ENCODE results near the gene ENOX1. TPM values are rescaled to one million over a fixed set of nuclear protein-coding genes. Genes with fewer than 3 reads are reported as not detected.

ENOX1 gene
- total RNA-seq, 2 donors from 2014 or later = 0.33 TPM; not detected in 1

GRCh38 chr13:43304449-43304848 lies 482.3 kb downstream of the ENOX1 start:
- no peaks in the 10 kb centered on the region for H3K9me3 ChIP-seq (ENCODE audit: control insufficient read depth, low read length)
- peaks cover 4% of the 10 kb centered on the region for H3K4me1 Mint-ChIP-seq
- H3K27ac Mint-ChIP-seq = no peak overlapping the region
- no peak overlapping the region for H3K9ac ChIP-seq (ENCODE audit: extremely low read depth, low read length, poor library complexity, severe bottlenecking)
- DNase-seq = no peak
- H3K4me3 ChIP-seq (ENCODE audit: low read length) = no peak overlapping the region
- no peaks in the 10 kb centered on the region for H3K36me3 ChIP-seq (ENCODE audit: control insufficient read depth, insufficient read depth, low read length)
- H3K27ac ChIP-seq (ENCODE audit: low read depth, low read length) = no peak overlapping the region
- no peaks in the 10 kb centered on the region for H3K27me3 Mint-ChIP-seq (ENCODE audit: insufficient read depth)
- no peaks in the 10 kb centered on the region for H3K4me1 ChIP-seq (ENCODE audit: control insufficient read depth, insufficient read depth, low read length)
- TF ChIP-seq, protein P1, sequence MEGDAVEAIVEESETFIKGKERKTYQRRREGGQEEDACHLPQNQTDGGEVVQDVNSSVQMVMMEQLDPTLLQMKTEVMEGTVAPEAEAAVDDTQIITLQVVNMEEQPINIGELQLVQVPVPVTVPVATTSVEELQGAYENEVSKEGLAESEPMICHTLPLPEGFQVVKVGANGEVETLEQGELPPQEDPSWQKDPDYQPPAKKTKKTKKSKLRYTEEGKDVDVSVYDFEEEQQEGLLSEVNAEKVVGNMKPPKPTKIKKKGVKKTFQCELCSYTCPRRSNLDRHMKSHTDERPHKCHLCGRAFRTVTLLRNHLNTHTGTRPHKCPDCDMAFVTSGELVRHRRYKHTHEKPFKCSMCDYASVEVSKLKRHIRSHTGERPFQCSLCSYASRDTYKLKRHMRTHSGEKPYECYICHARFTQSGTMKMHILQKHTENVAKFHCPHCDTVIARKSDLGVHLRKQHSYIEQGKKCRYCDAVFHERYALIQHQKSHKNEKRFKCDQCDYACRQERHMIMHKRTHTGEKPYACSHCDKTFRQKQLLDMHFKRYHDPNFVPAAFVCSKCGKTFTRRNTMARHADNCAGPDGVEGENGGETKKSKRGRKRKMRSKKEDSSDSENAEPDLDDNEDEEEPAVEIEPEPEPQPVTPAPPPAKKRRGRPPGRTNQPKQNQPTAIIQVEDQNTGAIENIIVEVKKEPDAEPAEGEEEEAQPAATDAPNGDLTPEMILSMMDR (conservative IDR thresholded peaks at IDR 0.05) = no peak
- H3K27me3 ChIP-seq (ENCODE audit: control insufficient read depth, insufficient read depth, low read length, poor library complexity, severe bottlenecking) = peaks cover 10% of the 10 kb centered on the region
- H3K4me3 Mint-ChIP-seq = no peak overlapping the region
- H3K36me3 Mint-ChIP-seq (ENCODE audit: low read depth) = no peaks in the 10 kb centered on the region
- WGBS, 2 experiments (ENCODE audit: insufficient coverage in 1 of 2, insufficient read length in 1 of 2) = 86 to 100% methylated on average over 1 to 2 of the region's 2 CpGs
- no peaks in the 10 kb centered on the region for H3K9me3 Mint-ChIP-seq

GRCh38 chr13:43303033-43303729 lies 483.6 kb downstream of the ENOX1 start:
- no peak overlapping the region for H3K27ac ChIP-seq (ENCODE audit: low read depth, low read length)
- WGBS, 2 experiments (ENCODE audit: insufficient coverage in 1 of 2, insufficient read length in 1 of 2) = 41 to 60% methylated on average over 2 to 5 of the region's 5 CpGs

DNA sequence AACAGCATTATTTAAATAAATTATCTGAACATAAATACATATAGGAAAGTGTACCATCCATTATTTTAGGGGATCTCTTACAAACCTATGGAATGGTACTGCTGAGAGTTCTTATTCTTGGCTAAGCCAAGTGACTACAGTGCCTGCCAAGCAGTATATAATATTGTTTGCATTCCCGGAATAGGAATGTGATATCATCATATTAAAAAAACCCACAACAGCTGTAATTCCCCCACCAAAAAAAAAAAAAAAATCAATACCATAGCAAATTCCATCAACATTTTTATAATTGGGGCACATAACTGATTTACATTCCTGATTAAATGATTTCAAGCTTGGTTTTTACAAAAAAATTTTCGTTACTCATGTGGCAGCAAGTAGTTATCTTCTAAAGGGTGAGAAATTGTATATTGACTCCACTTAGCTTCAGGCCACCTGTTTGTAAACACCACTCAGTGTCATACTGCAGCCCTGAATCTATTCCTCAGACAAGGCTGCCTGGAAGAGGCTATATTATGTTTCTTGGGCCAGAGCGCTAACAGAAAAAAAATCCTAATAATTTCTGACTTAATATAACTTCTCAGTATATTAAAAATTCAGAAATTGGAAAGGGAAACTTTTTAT lies 485.3 kb downstream of the ENOX1 start:
- H3K9ac ChIP-seq (ENCODE audit: extremely low read depth, low read length, poor library complexity, severe bottlenecking) = no peak overlapping the region
- no peak overlapping the region for H3K4me3 ChIP-seq (ENCODE audit: low read length)
- H3K9me3 ChIP-seq (ENCODE audit: control insufficient read depth, low read length) = no peaks in the 10 kb centered on the region
- no peak overlapping the region for H3K27ac Mint-ChIP-seq
- H3K36me3 ChIP-seq (ENCODE audit: control insufficient read depth, insufficient read depth, low read length) = no peaks in the 10 kb centered on the region
- WGBS, 2 experiments (ENCODE audit: insufficient coverage in 1 of 2, insufficient read length in 1 of 2) = 83% methylated on average over 2 of the region's 3 CpGs; no CpG with 5 or more reads in 1 of the 2 experiments
- no peaks in the 10 kb centered on the region for H3K9me3 Mint-ChIP-seq
- TF ChIP-seq, protein P1 (conservative IDR thresholded peaks at IDR 0.05) = no peak
- peaks cover 5% of the 10 kb centered on the region for H3K27me3 ChIP-seq (ENCODE audit: control insufficient read depth, insufficient read depth, low read length, poor library complexity, severe bottlenecking)
- no peak overlapping the region for H3K27ac ChIP-seq (ENCODE audit: low read depth, low read length)
- no peaks in the 10 kb centered on the region for H3K36me3 Mint-ChIP-seq (ENCODE audit: low read depth)
- peaks cover 7% of the 10 kb centered on the region for H3K4me1 Mint-ChIP-seq
- no peak for DNase-seq
- no peaks in the 10 kb centered on the region for H3K4me1 ChIP-seq (ENCODE audit: control insufficient read depth, insufficient read depth, low read length)
- no peak overlapping the region for H3K4me3 Mint-ChIP-seq
- H3K27me3 Mint-ChIP-seq (ENCODE audit: insufficient read depth) = no peaks in the 10 kb centered on the region

More at GRCh38 chr13:43303033-43303729, 483.6 kb downstream of the ENOX1 start:
- H3K9me3 Mint-ChIP-seq = no peaks in the 10 kb centered on the region
- Histone ChIP-seq H3K9me3 (ENCODE audit: control insufficient read depth, low read length) (no peaks in the 10 kb centered on the region), H3K4me3 (ENCODE audit: low read length) (no peak overlapping the region), H3K9ac (ENCODE audit: extremely low read depth, low read length, poor library complexity, severe bottlenecking) (no peak overlapping the region), H3K4me1 (ENCODE audit: control insufficient read depth, insufficient read depth, low read length) (no peaks in the 10 kb centered on the region), H3K36me3 (ENCODE audit: control insufficient read depth, insufficient read depth, low read length) (no peaks in the 10 kb centered on the region), H3K27me3 (ENCODE audit: control insufficient read depth, insufficient read depth, low read length, poor library complexity, severe bottlenecking) (peaks cover 10% of the 10 kb centered on the region)
- no peaks in the 10 kb centered on the region for H3K27me3 Mint-ChIP-seq (ENCODE audit: insufficient read depth)
- peaks cover 10% of the 10 kb centered on the region for H3K4me1 Mint-ChIP-seq
- TF ChIP-seq, protein P1 (conservative IDR thresholded peaks at IDR 0.05) = peak; percentile 85
- peak; percentile 86 for DNase-seq
- no peak overlapping the region for H3K27ac Mint-ChIP-seq
- H3K36me3 Mint-ChIP-seq (ENCODE audit: low read depth) = no peaks in the 10 kb centered on the region
- H3K4me3 Mint-ChIP-seq = no peak overlapping the region

Data from endodermal cell (in vitro differentiated cells).